ENCODE measurements around the gene GABRR1.

DNA sequence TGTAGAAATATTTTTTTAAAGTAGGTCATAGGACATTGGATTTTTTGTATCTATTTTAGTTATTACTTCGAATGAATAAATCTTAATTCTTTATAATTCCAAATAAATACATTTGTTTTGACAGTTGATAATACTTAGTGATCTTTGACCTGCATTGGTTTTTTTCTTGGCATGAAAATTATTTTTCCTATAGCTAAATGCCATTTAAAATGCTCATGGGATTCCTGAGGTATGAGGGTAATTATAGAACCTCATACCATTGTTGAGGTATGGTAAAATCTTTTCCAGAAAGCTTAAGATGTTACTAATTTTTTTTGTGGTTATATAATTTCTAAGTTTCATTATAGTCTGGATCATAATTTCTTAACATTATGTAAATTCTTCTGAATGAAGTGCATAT lies 63.0 kb downstream of the GABRR1 start:
- TF ChIP-seq, protein P1, sequence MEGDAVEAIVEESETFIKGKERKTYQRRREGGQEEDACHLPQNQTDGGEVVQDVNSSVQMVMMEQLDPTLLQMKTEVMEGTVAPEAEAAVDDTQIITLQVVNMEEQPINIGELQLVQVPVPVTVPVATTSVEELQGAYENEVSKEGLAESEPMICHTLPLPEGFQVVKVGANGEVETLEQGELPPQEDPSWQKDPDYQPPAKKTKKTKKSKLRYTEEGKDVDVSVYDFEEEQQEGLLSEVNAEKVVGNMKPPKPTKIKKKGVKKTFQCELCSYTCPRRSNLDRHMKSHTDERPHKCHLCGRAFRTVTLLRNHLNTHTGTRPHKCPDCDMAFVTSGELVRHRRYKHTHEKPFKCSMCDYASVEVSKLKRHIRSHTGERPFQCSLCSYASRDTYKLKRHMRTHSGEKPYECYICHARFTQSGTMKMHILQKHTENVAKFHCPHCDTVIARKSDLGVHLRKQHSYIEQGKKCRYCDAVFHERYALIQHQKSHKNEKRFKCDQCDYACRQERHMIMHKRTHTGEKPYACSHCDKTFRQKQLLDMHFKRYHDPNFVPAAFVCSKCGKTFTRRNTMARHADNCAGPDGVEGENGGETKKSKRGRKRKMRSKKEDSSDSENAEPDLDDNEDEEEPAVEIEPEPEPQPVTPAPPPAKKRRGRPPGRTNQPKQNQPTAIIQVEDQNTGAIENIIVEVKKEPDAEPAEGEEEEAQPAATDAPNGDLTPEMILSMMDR (IDR thresholded peaks at IDR 0.05) = no peak
- no peak for TF ChIP-seq POLR2AphosphoS5 (IDR thresholded peaks at IDR 0.05)
